Measurements from ENCODE around the gene ART5.
"Not testable (repeated sequence)": the region's sequence is repeated elsewhere in the genome, so short reads cannot be mapped to it uniquely, and the experiment has no call there.

Gene ART5

DNA sequence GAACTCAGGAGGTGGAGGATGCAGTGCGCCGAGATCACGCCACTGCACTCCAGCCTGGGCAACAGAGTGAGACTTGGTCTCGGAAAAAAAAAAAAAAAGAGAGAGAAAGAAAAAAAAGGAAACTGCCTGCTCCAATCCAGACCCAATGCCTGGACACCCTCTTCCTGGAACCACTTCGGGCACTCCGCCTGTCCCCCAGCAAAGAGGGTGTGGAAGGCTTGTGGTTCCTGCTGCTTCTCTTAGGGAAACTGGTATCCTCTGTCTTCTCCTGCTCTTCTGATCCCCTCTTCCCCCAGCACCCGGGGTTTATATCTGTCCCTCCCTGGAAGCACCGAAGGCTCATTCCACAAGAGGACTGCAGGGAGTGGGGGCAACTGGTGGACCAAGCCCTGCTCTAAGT is 16.5 kb upstream of the ART5 start:
- DNase-seq (ENCODE audit: low read depth) = no peak

DNA sequence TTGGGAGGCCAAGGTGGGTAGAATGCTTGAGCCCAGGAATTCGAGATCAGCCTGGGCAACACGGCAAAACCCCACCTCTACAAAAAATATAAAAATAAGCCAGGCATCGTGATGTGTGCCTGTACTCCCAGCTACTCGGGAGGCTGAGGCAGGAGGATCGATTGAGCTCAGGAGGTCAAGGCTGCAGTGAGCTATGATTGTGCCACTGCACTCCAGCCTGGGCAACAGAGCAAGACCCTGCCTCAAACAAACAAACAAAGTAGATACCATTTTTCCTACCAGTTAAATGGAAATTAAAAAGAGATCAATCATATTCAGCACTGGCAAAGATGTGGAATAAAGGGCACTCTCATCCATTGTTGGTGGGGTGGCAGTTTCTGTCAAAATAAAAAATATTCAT is 15.5 kb upstream of the ART5 start:
- not testable (repeated sequence) for DNase-seq (ENCODE audit: low read depth)

DNA sequence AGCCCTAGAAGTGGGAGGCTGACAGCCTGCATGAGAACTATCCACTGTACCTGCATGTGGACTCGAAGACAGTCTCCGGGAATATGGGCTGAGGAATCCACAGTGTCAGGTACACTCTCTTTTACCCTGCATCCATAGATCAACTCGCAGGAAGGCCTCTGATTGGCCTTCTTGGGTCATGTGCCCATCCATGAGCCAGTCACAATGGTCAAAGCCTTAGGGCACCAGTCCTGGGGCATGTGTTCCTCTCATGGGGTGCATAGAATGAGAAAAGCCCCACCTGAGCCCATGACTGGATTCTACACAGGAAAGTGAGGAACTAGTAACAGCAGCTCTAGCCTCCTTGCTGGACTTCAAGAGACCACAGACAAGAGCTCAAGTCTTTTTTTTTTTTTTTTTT is 13.8 kb upstream of the ART5 start:
- DNase-seq (ENCODE audit: low read depth) = no peak

DNA sequence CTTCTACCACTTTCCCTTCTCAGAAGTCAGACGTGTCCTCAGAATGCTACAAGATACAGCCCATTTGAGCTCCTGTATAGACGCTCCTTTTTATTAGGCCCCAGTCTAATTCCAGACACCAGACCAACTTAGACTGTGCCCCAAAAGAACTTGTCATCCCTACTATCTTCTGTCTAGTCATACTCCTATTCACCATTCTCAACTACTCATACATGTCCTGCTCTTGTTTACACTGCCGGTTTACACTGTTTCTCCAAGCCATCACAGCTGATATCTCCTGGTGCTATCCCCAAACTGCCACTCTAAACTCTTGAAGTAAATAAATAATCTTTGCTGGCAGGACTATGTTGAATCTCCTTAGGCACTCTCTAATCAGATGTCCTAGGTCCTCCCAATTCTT is 10.7 kb upstream of the ART5 start:
- not testable (repeated sequence) for DNase-seq (ENCODE audit: low read depth)

DNA sequence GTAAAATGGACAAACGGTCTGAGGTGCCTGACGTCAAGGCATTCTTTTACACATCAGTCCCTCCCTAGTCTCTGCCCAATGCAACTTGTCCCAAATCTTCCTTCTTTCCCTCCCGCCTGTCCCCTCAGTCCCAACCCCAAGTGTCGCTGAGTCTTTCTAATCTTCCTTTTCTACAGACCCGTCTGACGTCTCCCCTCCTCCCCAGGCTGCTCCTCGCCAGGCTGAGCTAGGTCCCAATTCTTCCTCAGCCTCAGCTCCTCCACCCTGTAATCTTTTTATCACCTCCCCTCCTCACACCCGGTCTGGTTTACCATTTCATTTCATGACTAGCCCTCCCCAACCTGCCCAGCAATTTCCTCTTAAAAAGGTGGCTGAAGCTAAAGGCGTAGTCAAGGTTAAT is 7.6 kb upstream of the ART5 start:
- DNase-seq (ENCODE audit: low read depth) = not testable (repeated sequence)

DNA sequence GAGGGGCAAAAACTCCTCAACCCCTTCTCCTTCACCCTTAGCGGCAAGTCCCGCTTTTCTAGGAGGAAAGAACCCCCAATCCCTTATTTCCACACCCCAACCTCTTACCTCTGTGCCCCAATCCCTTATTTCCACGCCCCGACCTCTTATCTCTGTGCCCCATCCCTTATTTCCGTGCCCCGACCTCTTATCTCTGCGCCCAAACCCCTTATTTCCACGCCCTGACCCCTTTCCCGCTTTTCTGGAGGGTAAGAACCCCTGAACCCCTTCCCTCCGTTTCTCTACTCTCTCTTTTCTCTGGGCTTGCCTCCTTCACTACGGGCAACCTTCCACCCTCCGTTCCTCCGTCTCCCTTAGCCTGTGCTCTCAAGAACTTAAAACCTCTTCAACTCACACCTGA is 7.1 kb upstream of the ART5 start:
- not testable (repeated sequence) for DNase-seq (ENCODE audit: low read depth)

DNA sequence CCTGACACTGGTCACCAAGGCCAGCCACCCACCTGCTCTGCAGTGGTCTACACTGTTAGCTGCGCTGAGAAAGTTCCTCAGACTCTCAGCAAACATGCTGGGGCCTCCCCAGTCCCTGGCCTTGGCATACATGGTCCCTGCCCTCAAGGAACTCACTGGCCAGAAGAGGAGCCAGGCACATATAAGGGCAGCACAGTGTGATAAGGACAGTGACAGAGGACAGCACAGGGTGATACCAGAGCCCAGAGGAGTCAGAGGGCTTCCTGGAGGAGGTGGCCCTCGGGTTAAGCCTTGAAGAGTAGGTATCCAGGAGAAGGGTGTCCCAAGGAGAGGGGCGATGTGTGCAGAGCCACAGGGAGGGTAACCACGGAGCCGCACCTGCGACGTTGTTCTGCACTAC is 3.8 kb upstream of the ART5 start:
- no peak for DNase-seq (ENCODE audit: low read depth)

DNA sequence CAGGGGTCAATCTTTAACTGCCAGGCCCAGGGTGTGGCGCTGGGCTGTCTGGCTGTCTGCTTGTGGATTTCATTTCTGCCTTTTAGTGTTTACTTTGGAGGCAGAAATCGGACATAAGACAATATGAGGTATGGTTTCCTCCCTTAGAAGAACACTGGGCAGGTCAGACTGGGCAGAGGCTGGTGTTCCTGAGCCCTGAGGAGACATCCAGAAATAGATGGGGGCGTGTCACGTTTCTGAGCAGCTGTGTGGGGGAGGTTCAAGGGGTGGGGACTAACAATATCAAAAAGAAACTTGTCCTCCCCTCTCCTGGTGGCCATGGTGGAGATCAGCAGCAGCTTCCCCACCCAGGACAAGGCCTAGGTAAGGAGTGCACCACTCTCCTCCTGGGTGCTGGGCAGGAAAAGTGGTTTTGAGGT is 3.0 kb upstream of the ART5 start, which contains the start of gene ART1:
TSS of gene ART1 (plus strand) at position 312 of the 419 bp plus-strand sequence. CDS start 14,086 bp downstream, outside the sequence.
- no peak for DNase-seq (ENCODE audit: low read depth)

DNA sequence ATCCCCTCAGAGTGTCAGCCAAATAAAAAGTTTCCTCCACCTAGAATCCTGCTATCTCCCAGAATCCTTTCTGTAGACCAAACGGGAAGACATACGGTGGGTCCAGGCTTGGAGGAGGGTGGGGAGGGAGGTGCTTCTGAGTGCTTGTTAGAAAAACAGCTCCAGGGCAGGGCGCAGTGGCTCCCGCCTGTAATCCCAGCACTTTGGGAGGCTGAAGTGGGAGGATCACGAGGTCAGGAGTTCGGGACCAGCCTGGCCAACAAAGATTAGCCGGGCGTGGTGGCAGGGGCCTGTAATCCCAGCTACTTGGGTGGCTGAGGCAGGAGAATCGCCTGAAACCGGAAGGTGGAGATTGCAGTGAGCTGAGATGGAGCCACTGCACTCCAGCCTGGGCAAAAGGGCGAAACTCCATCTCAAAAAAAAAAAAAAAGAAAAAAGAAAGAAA is 1.3 kb upstream of the ART5 start:
- DNase-seq (ENCODE audit: low read depth) = not testable (repeated sequence)

DNA sequence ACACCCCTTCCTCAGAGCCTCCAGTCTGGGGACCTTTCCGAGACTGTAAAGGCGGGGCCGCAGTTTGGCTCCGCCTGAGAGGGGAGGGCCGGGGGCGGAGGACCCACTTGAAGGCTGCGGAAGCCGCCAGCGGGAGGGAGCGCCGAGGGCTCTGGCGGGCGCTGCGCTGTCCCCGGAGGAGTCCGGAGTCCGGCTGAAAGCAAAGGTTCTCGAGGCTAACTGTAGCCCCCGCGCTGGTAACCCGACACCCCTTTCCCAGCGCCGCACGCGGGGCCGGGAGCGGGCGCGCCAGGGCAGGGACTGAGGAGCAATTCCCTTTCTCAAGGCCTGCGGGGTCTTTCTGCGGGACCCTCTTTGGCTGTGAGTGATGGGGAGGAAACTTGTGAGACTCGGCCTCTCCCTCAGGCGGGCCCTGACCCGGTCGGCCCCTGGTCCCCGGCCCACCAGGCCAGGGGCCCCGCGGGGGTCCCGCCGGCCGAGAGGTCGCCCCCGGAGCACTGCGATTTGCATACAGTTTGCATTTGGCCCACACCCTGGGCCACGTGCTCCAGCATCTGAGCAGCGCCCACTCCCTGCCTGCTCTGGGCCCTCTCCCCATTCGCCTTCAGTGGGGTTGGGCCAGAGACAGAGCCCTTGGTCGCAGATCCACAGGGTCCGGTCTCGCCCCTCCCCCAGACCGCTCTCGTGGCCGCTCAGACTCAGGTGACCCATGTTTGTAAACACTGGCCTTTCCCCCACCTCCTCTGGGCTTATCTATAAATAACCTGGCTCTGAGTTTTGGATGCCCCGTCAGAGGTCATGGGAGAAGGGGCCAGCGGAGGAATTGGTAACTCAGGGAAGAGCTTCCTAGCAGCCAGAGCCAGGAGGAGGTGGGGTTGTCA is 519 bp upstream of the ART5 start:
- DNase-seq (ENCODE audit: low read depth) = peak; percentile 16

DNA sequence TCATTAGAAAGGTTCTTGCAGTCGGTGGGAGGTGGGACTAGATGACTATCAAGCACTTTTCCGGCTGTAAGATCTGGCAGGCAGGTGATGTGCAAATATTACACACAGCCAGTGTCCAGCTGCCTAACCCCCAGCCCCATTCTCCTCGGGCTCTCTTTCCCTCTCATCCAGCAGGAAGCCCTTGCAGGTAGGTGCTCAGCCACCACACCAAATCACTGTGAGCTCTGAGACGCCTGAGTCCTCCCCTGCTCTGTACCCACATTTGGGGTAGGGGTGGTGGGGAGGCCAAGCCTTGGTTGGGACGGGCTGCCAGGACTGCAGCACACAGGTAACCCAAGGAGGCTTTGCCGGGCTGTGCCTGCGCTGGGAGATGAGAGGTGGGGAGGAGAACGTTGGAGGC is 601 bp downstream of the ART5 start:
- DNase-seq (ENCODE audit: low read depth) = no peak

DNA sequence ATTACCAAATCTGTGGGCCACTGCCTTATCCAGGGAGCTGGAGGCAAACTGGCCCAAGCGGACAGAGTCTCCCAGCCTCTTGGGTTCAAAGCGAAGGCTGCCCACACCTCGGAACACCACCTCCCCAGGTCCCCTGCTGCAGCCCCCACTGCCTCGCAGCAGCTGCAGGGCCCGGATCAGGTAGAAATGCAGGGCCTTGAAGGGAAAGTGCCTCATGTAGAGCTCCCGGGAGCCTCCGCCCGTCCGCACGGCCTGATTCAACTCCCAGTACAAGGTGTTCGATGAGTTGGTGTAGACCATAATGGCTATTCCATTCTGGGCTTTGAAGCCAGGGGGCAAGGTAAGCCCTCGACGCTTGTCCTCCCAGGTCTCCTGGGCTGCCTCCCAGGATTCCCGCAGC is 2.0 kb downstream of the ART5 start:
- DNase-seq (ENCODE audit: low read depth) = no peak

DNA sequence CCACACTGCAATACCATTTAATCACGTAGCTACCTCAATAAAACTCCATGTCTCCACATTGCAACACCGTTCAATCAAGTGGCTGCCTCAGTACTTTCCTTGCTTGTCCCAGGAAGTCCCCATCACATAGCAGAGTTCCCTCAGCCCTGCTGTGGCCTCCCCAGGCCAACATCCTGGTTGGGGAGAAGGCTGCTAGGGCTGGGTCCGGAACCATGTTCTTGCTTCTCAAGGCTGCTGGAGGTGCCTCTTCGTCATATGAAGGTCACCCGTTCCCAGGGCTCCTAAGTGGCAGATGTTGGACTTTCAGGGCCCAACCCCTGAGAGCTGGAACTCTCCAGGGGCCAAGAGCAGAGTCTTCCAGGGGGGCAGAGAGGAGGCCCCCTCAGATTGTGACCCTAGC is 3.3 kb downstream of the ART5 start:
- no peak for DNase-seq (ENCODE audit: low read depth)

DNA sequence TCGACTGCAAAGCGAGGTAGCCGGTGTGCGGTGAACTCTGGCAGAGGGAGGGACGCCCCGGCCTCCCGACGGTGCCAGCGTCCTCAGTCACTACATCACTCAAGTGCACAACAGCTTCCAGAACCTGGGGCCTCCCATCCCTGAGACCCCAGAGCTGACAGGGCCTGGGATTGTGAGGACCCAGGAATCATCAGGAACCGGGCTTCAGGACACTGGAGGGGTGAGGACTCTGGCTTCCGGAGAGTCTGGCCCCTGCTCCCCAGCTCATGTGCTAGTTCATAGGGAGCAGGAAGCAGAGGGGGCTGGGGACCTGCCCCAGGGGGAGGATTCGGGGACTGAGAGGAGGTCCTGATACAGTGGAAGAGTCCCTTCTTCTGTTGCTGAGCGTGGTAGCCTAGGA is 4.6 kb downstream of the ART5 start:
- no peak for DNase-seq (ENCODE audit: low read depth)

DNA sequence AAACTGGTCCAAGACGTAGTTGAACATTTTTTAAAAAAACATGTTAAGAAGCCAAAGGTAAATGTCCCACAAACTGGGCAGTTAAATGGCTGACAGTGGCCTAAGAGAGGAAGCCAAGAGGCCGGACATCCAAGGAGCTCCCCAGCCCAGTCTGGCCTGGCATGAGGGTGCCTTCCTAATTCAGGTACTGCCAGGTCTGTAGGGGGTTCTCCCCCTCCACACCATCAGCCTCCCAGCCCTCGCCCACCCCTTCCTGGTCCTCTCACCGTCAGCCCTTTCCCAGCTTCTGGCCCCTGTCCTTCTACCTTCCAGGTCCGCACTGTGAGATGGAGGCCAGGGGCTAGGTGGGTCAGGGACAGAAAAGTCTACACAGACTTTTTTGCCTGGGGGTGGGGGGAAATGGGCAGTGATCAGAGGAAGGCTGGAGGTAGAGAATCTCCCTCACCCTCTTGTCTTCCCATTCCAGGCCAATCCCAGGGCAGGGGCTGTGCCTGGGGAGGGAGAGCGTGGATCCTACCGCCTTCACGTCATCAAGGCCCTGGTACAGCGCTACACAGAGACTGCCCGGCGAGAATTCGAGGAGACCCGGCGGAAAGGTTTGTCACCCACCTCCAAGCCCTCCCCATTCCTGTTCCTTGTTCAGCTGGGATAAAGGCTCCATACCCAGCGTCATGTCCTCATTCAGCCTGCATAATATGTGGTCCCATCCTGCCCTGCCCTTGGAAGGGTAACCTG is 6.0 kb downstream of the ART5 start:
- DNase-seq (ENCODE audit: low read depth) = no peak

DNA sequence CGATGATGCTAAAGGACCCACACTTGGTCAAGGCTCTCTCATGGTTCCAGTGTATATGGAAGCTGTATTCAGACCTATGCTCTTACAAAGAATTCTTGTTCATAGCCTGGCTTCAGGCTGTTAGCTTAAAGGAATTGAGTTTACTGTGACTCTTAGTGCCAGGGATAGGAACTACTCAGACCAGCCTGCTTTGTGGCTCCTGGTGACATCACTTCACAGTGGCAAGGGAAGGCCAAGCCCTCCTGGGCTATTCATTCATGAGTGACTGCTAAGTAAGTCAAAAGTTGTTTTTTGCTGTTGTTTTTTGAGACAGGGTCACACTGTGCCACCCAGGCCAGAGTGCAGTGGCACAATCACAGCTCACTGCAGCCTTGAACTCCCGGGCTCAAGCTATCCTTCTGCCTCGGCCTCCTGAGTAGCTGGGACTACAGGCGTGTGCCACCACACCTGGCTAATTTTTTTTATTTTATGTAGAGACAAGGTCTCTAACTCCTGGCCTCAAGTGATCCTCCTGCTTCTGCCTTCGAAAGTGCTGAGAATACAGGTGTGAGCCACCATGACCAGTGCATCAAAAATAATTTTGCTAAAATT is 9.6 kb downstream of the ART5 start:
- no peak for DNase-seq (ENCODE audit: low read depth)

DNA sequence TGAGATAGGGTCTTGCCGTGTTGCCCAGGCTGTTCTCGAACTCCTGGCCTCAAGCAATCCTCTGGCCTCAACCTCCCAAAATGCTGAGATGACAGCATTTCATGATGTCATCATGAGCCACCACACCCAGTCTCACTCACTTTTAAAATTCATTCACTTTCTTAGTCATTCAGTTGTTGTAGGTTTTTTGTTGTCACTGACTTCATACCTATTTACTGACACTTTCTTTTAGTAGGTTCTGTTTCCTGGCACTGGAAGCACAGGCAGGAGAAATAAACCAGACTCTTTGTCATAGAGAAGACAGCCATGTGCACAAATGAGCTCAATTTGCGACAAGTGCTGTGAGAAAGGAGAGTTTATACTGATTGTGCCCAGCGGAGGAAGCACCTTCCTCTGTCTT is 10.5 kb downstream of the ART5 start:
- no peak for DNase-seq (ENCODE audit: low read depth)

DNA sequence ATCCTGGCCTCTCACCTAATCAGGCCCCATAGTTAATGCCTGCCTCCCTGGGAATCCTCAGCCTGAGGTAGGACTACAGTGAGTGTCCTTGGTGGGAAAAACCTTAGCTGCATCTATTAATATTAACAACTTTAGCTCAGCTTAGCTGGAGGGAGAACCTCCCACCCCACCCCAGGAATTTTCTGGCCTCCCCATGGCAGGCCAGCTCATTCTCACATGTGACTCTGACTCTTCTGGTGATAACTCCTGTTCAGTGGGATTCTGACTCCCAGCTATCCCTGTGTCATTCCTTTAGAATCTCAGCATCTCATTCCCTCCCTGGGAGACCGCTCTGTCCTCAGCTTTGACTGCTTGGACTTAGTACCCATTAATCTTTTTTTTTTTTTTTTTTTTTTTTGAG is 14.5 kb downstream of the ART5 start:
- DNase-seq (ENCODE audit: low read depth) = no peak

DNA sequence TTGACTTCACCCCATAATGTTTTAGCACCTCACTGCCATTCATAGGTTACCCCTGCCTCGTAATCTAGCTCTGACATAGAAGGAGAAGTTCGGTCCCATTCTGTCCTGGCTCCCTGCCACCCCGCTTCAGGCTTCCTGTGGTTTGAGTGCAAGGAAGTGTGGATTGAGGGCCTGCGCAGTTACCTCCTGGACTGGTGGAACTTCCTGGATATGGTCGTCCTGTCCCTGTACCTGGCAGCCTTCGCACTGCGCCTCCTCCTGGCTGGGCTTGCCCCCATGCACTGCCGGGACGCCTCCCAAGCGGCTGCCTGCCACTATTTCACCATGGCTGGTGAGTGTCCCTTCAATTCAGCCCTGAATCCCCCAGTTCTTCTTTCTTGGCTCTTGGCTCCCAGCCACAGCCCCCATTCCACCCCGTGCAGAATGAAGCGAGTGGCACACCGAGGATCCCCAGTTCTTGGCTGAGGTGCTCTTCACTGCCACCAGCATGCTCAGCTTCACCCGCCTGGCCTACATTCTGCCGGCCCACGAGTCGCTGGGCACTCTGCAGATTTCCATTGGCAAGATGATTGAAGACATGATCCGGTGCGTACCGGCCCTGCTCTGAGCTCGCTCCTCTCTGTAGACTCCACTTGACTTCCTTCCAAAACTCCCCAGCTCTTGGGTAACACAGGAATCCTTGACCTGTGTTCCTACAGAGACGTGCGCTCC is 15.4 kb downstream of the ART5 start:
- DNase-seq (ENCODE audit: low read depth) = no peak

DNA sequence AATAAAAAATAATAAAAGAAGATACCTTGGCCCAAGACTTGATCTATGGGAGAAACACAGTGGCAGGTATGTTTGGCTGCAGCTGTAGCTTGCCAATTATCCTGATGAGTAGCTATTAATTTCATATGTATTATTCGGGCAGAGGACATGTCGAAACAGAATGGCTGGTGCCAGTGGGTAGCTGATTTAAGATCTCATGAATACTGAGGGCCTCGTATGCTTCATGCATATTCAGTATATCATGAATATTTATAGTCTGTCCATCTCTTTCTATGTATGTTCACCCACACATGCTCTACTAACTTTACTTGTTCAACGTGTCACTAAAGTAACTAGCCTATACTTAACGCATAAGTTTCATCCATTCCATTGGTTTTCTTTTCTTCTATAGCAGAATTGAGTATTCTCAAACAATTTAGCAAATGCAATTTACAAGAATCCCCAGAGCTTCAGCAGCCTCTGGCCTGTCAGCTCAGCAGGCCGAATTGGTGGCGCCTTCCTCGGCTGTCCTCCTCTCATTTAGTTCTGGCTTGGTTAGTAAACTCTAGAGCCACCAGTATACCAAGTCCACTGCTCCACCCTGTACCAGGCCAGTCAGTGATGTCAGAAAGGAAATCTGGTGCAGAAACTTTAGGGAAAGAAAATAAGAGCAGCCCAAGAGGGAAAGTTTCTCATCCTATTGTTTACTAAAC is 17.9 kb downstream of the ART5 start:
- DNase-seq (ENCODE audit: low read depth) = no peak

DNA sequence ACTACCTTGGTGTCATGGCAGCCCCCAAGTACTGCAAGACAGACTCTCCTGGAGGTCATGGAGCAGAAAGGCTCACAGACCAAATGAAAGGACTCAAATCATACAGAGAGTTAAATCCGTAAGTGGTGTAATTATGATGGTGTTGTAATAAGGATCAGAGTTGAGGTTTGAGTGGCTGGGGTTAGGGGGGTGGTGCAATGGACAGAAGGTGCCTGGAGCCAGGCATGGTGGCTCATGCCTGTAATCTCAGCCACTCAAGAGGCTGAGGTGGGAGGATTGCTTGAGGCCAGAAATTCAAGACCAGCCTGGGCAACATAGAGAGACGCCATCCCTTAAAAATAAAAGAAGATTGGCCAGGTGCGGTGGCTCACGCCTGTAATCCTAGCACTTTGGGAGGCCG is 18.7 kb downstream of the ART5 start:
- no peak for DNase-seq (ENCODE audit: low read depth)

DNA sequence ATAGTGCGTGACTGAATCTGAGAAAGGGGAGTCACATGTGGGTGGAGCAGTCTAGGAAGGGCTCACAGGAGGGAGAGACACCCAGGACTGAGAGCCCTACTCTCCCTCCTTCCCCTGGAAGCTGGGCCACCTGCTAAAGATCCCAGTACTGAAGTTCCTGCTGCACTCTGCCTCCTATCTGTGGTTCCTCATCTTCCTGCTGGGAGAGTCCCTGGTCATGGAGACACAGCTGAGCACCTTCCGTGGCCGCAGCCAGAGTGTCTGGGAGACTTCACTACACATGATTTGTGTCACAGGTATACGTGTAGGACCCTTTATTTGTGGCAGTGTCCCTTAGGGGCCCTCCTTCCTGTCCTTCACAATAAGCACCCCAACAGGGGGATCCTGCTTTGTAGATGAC is 19.3 kb downstream of the ART5 start:
- no peak for DNase-seq (ENCODE audit: low read depth)

Measured in stimulated activated CD8-positive, alpha-beta memory T cell treated with anti-CD3 and anti-CD28 coated beads, Interleukin-15, amount 100 ng/mL, for 24 hours (primary cell).